Fibroblast of mammary gland (primary cell): ENCODE results near the gene TSPAN7.

Source experiments
- DNase-seq: peaks from one replicate; pipeline ENCODE4 v3.0.0-alpha.2; 2010; ENCODE audit warnings: low read depth
- H3K4me3 ChIP-seq: 2 replicates; pipeline ENCODE4 v1.5.1; 2011; ENCODE audit warnings: low read depth, mild to moderate bottlenecking, low read length, moderate library complexity; ENCODE audit not compliant: control insufficient read depth
- TF ChIP-seq, protein P1 (sequence below): conservative IDR thresholded peaks from 2 replicates; pipeline ENCODE4 v1.5.1; 2011; ENCODE audit warnings: low read depth, low read length, inconsistent platforms; ENCODE audit not compliant: control insufficient read depth, insufficient read depth

TSPAN7 gene

DNA sequence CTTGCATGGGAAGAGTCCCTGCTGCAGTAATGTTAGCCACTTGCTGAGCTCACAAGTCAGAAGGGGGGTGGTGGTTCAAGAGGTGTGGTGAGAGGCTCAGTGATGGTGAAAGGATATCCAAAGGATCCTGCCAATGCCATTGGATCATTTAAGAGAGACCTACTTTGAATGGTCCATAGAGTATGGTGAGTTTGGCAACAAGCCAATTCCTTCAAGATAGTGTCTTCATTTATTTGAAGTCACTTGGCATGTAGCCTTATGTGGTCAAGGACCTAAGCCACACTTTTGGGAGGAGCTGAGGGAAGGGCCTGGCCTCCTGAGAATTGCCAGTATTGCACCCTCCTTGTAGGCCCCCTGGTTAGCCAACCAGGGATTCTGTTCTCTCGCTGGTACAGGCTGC is 87.9 kb downstream of the TSPAN7 start:
- no peak for DNase-seq
- H3K4me3 ChIP-seq: no peak overlapping the region
- TF ChIP-seq, protein P1, sequence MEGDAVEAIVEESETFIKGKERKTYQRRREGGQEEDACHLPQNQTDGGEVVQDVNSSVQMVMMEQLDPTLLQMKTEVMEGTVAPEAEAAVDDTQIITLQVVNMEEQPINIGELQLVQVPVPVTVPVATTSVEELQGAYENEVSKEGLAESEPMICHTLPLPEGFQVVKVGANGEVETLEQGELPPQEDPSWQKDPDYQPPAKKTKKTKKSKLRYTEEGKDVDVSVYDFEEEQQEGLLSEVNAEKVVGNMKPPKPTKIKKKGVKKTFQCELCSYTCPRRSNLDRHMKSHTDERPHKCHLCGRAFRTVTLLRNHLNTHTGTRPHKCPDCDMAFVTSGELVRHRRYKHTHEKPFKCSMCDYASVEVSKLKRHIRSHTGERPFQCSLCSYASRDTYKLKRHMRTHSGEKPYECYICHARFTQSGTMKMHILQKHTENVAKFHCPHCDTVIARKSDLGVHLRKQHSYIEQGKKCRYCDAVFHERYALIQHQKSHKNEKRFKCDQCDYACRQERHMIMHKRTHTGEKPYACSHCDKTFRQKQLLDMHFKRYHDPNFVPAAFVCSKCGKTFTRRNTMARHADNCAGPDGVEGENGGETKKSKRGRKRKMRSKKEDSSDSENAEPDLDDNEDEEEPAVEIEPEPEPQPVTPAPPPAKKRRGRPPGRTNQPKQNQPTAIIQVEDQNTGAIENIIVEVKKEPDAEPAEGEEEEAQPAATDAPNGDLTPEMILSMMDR: no peak

DNA sequence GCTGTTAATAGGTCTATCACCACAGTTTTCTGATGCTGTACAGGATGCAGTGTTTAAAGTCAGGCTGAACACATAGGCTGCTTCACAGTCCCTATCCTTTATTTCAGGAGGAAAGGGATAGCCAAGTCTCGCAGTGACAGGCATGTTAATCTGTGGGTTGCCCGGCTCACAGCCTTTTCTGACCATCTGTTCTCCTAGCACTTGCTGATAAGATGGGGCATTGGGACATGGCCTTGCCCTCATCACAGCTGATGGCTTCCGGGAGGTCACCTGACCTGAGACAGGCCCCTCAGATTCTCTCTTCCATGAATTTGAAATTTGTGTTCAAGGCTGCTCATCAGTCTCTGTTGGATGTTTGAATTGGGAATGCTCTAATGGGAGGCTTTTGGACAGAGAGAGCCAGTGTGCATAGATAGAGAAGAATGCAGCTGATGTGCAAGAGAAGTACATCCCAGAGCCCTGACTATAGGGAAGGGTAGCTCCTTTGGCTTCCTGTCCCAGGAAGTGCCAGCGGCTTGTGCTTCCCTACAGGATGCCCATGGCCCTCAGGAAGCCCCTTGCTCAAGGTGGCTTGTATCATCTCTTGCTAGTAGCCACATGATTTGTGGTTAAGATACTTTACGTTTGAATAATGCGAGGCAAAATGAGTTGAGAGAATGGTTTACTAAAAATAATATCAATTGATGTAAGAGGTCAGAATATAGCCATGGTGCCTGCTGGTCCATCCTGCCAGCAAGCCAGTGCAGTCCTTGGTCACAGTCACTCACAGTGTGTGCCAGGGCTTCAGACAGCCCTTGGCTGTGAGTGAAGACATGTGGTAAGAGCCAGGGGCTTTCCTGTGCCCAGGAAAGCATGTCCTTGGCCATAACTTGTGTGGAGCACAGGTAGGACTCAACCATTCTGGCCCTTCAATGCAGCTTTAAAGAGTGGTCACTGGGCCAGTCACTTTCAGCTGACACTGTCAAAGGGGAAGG is 88.6 kb downstream of the TSPAN7 start:
- TF ChIP-seq, protein P1: no peak
- H3K4me3 ChIP-seq: no peak overlapping the region
- no peak for DNase-seq

DNA sequence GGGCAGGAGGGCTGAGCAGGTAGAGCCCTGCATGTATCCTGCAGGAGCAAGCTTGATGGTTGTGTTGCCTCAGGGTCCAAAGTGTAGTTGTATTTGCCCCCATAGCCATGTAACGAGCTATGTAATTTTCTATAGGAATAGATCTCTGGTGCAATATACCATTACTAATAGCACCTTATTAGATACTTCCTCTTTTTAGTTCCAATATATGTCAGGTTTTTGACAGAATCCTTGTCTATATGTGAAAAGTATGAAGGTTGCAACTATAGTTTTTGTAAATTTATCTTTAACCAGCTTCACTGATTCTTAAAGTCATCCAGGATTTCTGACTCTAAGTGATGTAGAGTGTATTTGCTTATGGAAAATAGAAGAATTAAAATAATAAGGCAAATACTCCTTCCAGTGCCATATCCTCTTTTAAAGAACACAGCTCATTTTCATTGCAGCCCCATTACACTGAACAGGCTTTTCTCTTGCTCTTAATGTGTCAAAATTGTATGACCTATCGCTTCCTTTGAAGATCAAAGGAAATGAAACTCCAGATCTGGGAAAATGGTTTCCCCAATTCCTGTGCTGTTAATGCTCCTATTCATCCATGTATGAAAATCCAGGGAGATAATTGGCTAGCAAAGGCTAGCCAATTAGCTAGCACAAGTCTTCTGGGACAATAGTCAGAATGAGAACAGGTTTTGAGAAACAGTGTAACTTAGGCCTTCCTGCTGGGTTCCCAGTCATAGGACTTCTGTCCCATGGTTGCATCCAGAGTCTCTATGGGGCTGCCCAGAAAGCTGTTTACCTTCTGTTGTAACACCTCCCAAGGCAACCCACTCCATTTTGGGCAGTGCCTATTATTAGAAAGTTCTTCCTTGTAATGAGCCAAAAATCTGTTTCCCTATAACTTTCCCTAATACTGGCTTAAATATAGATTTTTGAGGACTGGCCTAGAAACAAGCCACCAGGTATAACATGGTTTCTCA is 90.6 kb downstream of the TSPAN7 start:
- TF ChIP-seq, protein P1: no peak
- DNase-seq: no peak
- H3K4me3 ChIP-seq: no peak overlapping the region

DNA sequence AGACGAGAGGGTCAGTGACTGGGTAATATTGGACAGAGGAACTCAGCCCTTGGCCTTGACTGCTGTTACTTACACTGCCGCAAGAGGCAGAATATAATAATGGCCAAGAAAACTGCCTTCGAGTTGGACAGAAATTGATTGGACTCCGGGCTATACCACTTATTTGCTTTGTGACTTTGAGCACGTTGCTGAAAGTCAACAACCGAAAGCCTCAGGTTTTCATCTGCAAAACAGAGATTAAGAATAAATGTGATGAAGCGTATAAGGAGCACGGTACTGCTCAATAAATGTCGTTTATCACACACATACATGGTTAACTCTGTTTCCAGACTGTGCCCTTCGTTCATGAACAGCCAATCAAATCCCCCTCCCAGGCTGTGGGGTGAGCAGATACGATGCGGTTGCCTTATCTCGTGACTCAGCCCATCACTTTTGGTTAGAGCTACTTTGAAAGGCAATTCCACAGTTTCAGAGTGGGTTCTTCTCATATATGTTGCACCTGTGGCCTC is 91.6 kb downstream of the TSPAN7 start:
- TF ChIP-seq, protein P1: no peak
- no peak for DNase-seq
- H3K4me3 ChIP-seq: no peak overlapping the region

DNA sequence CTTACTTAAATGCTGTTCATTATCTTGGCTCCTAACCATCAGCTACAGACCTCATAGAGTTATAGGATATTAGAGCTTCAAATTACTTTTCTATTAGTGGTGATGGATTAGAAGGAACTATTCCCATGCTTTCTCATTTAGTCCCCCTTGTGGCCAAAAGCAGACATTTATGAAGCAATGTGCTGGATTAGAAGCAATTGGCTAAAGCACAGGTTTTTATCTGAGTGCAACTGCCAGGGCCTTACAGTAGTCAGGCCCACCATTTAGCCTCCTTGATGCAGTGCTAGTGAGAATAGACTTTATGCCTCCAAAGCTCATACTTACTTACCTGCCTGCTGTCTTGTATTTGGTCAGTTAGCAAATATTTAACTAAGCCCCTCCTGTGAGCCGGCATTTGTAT is 93.0 kb downstream of the TSPAN7 start:
- H3K4me3 ChIP-seq: no peak overlapping the region
- peak; percentile 35 for DNase-seq
- TF ChIP-seq, protein P1: peak; percentile 54

DNA sequence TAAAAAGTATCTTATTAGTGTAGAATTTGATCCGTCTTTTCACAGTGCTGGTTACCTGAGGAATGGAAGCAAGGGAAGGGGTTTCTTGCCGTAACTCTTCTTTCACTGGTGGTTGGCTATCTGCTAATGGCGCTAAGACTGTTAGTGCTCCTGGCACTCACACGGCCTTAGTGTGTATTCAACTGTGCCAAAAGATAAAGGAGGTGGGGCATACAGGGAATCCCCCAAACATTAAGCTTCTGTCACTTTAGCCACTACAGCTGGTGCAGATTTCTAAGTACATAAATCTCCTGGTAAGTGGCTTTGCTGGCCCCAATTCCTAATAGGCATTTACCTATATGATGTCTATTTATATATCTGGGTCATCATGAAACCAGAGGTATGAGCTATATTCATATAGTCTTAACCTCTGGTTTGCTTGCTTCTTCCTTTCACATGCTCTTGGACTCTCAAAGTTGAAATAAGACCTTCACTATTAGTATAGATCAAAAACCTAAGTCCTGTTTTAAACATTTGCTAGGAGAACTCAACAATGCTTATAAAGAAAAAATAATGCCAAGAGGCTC is 95.1 kb downstream of the TSPAN7 start:
- H3K4me3 ChIP-seq: no peak overlapping the region
- TF ChIP-seq, protein P1: no peak
- DNase-seq: no peak
